NB4 (cell line): ENCODE measurements around the gene DPP10.

Experiments used
- CTCF ChIP-seq: IDR thresholded peaks from one replicate; pipeline ENCODE4 v1.5.1; 2012; ENCODE audit warnings: low read depth, low read length
- MYC ChIP-seq: IDR thresholded peaks from 2 replicates; pipeline ENCODE4 v1.6.1; 2011; ENCODE audit warnings: low read depth, low read length
- POLR2A ChIP-seq: IDR thresholded peaks from 2 replicates; pipeline ENCODE4 v1.6.1; 2011; ENCODE audit warnings: mild to moderate bottlenecking; ENCODE audit not compliant: insufficient read length; ENCODE audit errors: extremely low read depth

DNA sequence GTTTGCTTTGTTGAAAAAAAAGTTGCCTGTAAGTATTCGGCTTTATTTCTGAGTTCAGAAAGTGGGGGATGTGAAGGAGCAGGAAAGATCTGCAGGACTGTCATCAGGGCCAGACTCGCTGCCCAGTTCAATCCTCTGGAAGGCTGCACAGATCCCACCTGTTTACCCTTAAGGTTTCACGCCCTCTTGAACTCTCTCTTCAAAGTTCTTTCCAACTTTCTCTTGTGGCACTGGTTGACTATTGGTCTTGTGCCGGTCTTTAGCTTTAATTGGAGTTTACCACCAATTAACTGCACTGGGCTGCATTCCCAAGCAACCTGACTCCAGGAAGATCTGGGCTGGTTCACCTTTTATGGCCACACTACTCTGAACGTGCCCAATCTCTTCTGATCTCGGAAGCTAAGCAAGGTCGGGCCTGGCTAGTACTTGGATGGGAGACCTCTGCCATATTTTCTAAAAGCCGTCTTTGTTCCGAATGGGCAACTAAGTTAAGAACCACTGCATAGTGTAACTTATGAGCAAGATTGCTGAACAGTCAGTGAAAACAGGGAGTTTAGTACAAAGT is 495.0 kb downstream of the DPP10 start:
- TF ChIP-seq POLR2A, result no peak
- no peak for TF ChIP-seq CTCF
- TF ChIP-seq MYC, result no peak
